ENCODE results near the gene RNF43.
A peak's percentile ranks its signal among the peaks of the same experiment; 100 is the strongest.
"Not testable (repeated sequence)": the region's sequence is repeated elsewhere in the genome, so short reads cannot be mapped to it uniquely, and the experiment has no call there.

The RNF43 gene

DNA sequence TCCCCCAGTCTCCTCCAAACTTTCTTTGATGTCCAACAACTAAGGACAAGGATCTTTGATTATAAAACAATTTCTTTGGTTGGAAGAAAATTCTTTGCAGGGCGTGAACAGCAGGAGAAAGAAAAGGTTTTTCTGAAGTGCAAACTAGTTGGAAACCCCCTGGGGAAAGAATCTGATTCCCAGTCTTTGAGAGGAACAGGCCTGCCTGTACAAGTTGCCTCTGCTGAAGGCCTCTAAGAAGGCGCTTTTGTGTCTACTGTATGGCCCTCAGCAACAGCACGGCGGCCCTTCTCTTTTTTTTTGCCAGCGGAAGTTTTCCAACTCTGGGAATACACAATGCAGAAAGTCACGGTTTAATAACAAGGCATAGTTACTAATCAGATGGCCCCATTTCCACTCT is 14.0 kb downstream of the RNF43 start:
- DNase-seq = no peak

DNA sequence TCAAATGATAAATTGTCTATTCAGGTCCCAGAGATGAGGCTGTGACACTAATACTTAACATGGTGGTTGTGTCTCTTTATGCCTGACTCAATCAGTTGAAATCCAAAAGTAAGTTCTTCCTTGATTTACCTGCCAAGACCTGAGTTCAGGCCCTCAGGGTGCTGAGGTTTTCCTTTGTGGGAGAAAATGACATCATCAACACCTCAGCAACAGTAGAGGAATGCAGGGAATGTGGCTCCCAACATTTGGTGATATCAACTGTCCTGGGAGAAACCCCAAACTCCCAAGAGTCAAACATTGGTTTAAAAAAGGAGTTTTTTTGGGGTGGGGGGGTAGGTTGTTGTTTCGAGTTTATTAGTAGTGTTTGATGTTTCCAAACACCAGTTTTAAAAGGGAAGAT is 14.7 kb downstream of the RNF43 start:
- no peak for DNase-seq

DNA sequence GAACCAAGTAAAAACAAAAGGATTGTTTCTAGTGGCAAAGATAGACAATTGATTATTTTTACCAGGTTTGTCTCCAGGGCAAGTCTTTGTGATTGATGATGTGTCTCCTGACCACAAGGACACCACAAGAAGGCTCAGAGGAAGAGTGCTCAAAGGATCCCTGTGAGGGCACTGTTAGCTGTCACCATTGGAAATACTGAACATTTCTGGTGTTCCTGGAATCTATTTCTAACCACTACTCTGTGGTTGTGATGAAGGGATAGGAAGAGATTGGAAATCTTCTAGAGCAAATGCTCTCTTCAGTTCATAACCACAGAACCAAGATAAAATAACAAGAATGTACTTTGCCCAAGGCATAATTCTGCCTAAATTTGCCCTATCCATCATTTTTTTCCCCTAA is 15.3 kb downstream of the RNF43 start:
- DNase-seq = no peak

DNA sequence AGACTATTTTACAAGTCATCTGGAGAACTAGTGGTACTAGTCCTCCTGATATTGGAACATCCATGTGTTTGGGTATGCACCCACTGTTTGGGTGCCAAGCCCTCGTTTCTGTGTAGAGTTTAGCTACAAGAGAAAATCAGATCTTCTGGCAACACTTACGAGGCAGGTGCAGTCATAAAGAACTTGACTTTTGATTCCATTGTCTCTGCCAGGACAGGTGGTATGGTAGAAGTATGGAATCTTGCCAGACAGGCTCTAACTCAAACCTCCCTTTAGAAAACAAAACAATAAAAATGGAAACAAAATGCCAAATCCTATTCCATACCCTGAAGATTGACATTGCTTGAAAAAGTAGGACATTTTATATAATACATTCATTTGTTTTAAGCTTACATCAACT is 16.0 kb downstream of the RNF43 start:
- no peak for DNase-seq

DNA sequence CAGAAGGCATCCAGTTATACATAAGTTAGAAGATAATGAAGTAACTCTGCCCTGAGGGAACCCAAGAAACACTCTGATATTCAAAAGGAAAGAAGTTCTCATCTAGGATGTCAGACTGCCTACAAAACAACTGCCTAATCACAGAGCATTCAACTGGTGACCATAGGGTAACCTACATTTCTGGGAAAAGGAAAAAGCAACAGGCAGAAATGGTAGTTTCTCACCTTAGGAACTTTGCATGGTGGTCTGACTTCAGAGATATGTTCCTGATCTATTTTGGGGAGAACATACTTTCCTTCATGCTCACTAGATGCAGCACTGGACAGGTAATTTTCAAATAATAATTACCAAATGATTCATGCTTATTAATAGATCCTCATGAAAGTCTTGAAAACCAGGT is 16.5 kb downstream of the RNF43 start:
- no peak for DNase-seq

DNA sequence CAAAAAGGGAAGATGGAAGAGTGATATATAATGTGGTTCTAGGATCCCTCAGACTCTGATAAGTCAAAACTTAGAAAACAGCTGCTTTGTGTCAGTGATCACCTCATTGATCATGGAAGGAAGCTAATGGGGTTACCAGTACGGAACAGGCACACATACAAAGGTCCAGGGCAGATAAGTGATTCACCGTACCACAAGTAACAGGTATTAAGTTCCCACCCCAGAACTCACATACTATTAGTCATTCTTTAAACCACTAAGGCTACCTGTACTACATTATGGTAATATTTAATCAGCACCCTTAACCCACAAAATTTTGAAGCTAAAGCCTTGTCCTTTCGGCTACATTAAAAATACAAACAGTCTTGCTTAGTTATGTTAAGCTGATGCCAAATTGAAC is 17.4 kb downstream of the RNF43 start:
- DNase-seq = no peak

DNA sequence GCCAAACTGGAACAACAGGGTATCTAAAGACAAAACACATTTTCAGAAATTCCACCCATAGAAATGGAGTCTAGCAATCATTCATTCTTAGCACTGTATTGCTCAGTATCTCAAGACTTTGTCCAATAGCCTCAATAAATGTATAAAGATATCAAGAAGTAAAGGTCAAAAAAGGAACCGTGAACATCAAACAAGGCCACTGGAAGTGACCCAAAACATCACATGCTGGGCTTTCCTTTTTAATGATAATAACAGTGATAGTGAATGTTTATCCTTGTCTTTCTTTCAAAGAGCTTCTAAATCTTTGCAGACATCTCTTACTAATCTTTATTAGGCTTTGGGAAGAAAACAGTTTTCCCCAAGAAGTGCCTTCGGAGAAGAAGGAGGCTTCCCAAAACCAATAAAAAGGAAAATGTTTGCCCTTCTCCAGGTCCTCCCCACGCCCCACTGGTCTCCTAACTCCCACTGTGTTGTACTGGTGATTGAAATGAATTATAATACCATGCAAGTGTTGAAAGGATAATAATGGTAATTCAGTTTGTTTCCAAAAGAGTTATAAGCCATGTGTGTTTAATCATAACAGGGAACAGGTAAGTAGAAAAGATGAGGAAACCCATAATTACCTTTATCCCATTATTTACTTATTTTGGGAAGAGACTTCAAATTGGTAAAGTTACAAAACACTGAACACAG is 18.6 kb downstream of the RNF43 start:
- DNase-seq = no peak

DNA sequence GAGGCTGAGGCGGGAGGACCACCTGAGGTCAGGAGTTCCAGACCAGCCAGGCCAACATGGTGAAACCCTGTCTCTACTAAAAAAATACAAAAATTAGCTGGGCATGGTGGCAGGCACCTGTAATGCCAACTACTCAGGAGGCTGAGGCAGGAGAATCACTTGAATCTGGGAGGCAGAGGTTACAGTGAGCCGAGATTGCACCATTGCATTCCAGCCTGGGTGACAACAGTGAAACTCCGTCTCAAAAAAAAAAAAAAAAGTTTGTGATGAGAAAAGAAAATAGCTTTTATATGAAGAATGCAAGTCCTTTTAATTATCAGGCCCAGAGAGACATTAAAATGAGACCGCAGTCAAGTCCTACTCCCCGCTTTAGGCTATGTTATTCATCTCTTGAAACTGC is 19.9 kb downstream of the RNF43 start:
- DNase-seq = not testable (repeated sequence)

DNA sequence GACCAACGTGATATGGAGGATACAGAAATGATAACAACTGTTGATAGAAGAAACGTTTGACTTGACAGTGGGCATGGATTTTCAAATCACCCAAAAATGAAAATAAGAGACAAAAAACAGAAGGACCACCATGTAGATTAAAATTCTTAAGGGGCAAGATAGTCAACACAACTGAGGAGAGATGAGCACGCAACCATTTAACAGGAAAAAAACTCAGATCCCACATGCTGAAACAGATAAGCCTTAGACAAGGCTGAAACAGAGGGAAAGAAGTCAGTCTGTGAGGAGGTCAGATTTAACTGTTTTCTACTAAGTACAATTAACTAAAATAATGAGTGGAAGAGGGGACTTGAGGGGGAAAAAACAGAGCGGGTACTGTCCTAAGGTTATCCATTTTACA is 21.2 kb downstream of the RNF43 start:
- no peak for DNase-seq

DNA sequence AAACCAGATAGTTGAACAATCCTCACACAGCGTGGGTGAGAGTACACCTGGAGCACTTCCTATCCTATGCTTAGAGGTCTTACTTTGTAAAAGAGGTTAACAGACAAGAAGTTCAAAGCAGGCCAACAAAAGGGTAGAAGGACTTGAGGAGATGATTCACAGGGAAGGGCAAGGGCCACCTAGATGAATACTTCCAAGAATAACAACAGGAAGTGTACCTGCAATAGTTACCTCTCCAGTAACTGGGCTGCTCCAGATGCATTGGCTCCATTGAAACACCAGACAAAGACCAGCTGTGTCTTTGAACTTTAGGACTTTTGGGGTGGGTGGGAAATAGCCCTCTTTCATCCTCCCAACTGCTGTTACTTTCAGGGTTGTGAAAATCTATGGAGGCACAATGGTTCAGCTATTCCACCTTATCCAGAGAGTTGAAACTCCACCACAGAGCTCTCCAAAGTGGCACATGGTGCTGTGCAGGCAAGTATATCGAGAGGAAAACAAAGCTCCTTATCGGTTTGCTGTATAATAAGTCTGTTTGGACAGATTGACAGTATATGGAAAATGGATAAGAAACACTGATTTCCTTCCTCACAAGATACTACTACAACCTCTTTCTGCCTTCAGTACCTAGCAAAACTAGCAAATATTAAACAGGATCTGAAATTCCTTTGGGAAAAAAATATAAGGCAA is 22.7 kb downstream of the RNF43 start:
- no peak for DNase-seq

DNA sequence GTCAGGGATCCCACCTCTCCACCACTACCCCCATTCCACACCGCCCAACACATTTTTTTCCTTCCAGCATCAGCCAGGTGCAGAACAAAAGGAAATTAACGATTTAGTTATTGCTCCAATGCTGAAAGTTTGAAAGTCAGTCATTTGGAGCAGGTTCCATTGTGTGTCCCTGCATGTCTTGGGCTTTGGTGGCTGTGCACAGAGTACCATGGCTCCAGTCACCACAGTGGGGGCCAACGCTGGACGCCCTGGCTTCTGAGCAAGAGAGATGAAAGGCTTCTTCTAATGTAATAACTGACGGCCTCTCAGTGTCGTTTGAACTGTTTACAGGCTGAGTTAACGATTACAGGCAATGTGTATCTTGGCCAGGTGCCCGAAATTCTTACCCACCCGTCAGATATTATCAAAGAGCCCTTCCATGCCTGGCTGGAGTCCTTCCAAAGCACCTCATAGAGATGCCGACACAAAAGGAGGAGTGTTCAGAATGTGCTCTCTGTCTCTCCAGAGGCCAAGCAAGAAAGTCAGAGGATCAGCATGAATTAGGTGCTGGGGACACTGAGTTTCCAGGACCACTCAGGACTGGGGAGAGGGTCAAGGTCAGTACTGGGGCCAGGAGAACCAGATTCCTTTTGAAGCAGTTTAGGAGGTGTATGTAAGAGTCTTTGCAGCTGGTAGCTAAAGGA is 25.9 kb downstream of the RNF43 start:
- DNase-seq = no peak

DNA sequence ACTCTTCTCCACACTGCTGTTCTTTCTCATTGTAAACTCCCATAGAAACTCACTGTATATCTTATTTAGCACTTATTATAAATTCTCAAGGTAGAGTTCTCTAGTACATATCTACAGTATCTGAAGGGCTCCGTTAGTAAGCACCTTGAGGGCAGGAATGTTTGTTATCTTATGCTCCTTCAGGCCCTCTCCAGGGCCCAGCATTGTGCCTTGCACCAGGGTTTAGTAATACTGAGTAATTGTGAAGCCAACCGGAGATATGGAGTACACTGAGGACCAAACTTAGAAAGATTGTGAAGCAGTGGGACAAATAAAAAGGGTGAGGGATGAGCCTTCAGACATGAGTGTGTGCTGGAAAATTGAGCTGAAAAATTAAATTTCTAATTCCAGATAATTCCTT is 26.4 kb downstream of the RNF43 start:
- no peak for DNase-seq

DNA sequence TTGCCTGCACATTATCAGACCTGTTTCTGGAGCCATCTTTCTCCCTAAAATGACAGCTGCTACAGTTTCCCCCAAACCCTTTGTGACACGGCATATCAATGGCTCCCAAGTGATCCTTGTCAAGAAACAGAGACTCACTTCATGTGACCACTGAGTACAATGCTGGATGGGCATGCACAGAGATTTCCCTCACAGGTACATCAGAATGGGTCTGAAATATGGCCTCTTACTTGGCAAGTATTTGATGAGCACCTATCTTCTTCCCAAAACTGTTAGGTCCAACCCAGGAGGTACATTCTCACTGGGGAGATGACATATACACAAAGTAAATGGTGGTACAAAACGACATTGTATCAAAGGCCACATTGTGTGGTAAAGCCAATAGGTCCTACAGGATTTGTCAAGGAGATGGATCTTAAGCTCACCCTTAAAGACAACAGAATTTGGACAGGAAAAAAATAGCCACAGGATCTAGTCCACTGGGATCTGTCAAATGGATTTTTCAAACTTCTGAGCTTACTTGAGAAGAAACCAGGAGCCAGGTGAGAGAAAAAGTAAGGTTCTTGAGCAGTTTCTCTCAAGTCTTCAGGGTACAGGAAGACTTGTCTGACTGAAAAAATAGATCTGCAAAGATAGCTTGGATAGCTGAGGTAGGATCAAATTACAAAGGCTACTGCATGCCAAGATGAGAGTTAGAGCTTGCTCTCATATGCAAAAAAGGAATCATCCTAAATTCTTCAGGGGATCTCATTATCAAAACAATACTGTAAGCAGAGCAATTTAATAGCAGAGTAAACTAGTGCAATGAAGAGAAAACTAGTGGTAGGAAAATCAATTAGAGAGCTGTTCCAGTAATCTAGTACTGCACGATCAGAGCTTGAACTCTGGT is 28.8 kb downstream of the RNF43 start:
- DNase-seq = peak in 1 of 2 experiments; percentile 41

DNA sequence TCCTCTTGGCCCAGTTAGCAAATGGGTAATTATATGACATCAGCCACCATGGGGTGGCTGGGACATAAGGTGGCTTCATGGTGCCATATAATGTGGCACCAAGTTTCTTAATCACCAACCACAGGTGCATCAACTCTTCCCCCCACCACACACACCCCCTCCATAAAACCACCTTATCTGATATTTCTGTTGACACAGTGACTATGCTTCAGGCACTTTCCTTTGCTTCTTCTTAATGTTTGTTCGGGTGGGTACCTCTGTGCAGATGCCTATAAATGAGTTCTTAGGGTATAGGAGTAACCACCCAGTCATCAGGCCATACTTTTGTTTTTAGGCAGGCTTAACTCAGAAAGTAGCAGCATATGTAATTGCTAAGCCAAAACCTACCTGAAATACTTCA is 29.5 kb downstream of the RNF43 start:
- DNase-seq = no peak

DNA sequence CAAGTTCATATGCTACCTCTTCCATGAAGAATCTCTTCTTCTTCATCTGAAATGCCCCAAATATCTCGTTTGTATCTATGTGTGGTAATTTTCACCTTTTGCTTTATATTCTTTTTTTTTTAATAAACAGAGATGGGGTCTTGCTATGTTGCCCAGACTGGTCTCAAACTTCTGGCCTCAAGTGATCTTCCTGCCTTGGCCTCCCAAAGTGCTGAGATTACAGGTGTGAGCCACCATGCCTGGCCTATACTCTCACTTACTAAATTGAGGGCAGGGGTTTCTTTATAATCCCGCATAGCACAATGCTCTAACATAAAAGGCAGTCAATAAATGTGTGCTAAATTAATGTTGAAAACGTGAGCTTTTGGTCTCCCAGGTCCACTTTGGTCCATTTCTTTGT is 30.6 kb downstream of the RNF43 start:
- no peak for DNase-seq

DNA sequence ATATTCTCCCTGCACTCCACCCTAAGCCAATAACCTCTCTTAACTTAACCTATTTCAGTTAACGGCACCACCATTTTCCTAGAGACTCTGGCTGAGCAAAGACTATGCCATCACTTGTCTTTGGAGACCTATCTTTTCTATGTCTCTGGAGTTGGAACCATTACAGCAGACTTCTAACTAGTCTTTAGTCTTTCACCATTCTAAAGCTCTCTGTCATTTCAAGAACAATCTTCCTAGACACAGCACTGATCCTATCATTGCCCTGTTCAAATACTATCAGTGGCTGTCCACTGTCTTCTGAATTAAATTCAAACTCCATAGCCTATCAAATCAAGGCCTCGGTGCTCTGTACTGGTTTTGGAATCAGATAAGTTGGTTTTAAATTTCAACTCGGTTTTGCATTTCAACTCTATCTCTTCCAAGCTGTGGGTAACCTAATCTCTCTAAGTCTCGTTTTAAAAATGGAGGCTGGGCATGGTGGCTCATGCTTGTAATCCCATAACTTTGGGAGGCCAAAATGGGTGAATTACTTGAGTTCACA is 31.9 kb downstream of the RNF43 start:
- no peak for DNase-seq

DNA sequence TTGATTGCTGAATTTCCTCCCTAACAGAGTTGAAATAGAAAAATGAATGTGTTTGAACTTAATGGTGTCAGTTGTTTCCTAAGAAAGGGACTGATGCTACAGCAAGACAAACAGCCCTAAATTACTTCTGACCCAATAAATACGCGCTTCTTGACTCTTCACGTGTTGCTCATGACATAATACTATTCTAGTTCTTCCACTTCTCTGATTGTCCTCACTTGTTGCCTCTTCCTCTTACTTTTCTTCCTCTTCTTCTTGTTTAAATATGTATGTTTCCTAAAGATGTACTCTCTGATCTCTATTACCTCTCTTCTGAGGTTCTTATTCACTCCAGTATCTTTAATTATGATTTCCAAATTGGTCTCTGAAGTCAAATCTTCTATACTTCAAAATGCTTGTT is 32.4 kb downstream of the RNF43 start:
- DNase-seq = no peak

DNA sequence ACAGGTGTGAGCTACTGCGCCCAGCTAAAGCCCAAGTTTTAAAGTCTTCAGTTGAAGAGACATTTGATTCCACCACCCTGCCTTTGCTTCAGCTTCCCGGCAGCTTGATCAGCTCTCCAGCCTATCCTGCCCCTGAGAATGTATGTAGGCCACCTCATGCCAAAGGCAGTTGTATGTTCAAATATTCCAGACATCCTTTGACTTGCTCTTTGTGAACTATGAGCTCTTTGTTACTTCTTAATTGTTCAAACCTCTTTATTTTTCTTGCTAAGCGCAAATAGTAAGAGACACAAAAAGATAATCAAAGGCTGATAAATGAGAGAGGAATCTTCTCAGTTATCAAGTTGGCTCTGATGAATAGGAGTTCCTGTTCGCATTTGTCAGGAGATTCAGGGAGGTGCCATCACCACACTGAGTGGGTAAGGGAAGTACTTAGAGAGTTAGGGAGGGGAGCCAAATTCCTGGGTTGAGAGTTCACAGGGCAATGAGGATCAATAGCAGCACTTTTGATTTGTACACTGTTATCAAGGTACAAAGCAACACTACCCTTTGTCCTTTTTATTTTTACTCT is 33.4 kb downstream of the RNF43 start:
- no peak for DNase-seq

DNA sequence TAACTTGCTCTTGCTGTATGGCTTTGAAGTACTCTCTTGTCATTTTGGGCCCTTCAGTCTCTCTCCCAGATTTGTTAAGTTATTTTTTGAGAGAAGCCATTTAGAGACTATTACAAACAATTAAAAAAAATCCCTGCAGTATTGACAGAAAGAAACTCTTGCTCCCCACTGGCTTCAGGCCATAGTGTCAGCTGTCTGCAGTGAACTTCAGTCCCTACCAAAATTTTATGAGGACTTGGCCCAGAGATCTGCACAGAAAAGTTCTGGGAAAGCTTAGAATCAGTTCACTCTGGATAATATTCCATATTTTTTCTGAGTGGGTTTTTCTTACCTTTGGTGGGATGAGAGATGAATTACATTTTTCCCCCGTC is 34.5 kb downstream of the RNF43 start:
- no peak for DNase-seq

DNA sequence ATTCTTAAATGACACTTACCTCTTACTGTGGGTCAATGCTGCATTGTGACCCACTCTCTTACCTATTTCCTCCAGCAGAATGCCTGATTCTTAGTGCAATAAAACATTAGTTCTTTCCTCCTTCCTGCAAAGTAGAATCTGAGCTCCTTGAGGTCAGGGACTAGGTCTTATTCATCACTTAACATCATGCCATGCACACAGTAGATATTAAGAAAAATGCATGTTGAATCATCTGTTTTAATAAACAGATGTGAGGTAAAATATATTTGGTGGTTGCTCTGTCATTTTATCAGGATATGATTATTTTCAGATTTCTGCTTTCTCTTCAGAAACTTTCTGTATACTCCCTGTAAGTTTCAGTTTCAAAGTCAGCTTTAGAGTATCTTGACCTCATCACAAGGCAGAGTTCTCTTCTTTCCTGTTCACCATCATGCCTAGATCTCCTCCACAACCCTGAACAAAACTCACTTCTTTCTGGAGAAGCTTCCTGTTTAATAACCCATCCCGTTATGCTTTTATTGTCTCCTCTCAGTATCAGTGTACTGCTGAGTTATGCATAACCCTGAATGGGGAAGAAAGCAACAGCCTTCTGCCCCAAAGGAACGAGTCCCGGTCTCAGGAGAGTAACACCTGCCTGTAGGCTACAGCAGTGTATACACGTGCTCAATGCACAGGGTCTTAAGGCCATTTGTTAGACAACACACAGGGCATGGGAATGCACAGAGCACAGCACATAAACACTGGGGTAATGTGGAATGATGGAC is 35.0 kb downstream of the RNF43 start:
- DNase-seq = no peak

DNA sequence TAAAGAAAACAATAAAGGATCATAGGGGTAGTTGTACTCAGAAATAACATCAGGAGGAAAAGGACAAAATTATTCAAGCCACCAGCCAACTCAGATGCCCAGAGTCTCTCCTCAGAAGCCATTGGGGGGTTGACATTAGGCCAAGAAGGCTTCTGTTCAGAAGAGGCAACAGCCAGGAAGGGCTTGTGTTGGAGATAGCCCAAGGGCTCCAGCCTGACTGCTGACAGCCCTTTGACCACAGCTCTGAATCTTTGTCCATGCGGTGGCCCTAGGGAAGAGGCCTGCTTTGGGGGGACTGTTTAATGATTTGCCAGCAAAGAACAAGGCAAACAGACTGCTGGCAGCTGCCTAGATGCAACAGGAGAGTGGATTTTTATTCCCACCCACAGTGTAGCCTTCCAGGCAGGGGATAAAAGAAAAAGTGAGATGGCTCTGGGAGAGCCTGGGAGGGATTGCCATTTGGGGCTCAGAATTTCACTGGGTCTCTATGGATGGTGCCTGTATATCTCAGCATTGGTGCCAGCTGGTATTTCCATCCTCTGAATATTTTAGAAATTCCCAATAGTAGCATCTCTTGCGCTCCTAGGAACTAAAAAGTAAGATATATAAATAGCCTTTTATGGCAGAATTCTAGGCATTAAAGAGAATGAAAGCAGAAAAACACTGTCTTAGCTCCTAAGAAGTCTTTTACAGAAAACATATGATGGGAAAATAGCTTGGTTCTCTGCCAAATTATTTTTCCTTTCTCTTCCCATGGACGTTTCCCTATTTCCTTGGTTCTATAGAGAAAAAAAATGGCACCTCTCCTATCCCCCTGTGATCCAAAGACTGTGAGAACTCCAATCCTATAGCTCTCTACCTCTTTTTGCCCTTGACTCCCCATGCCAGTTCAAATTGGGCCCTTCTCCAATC is 36.0 kb downstream of the RNF43 start:
- DNase-seq = no peak
